HG02678 (cell line): ENCODE data around the gene C3orf18.

Experiments used
- ATAC-seq: cut with Tn5 transposase; IDR thresholded peaks from one replicate; pipeline ENCODE4 v1.9.1; 2021; ENCODE audit warnings: mild to moderate bottlenecking, moderate library complexity; ENCODE audit not compliant: unreplicated experiment

C3orf18 gene

DNA sequence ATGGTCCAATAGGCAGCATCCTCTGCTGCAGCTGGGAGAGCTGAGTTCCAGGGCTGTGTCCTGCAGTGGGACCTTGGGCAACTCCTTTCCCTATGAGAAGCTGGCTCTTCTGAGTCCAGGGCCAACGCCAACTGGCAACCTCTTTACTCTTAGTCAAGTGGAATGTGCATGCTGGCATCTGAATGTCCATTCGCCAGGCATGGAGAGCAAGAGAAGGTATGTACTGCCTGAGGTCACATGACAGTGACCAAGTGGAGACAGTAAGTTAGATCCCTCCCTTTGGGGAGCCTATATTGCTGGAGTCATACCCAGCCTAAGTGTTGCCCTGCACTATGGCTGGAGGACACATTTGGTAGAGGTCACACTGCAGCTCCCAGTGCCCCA is 13.9 kb upstream of the C3orf18 start:
- ATAC-seq, result no peak

DNA sequence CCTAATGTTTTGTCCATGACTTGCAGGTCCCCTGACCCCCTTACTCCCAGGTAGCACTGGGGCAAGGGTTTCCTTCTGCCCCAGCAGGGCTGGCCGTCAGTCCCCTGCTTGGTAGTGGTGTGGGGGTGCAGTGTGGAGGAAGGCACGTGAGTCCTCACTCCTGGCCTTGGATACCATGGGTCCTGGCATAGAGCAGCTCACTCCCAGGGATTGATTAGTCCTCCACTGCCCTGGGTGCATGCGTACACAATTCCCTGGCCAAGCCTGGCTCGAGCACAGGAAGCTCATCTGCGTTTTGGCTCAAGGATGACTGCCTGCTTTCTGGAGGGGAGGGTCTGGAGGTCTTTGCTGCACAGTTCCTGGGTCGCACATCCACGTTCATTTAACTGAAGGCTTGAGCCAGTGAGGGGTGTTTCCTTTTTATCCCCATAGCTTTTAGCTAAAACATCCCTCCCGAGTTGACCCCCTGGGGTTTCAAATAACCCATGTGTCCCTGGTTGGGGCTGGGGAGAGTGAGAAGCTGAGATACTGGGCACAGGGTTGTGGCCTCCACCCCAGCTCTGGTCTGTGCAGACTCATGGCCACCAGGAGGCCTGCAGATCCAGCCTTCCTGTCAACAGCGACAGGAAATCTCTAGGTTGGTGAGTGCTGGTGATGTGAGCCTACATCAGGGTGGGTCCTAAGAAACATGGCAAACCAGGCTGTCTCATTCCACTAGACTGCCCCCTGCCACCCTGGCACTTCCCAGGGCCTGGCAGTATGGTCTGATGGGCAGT is 13.3 kb upstream of the C3orf18 start:
- no peak for ATAC-seq

DNA sequence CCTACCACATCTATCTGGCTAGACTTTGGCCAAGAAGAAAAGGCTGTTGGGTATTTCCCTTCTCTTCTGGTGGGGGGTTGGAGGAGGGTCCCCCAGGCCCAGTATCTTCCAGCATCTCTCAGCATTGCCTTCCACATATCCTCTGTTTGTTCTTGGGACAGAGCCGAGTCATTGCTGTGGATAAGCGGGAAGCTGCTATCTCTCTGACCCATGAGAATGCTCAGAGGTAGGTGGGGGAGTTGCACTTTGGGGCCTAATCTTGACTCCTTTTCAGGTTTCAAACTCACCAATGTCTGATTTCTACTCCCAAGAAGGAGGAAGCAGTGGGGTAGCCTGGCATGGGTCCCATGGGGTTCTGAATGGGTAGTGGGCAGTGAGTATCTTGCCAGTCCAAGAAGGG is 9.8 kb upstream of the C3orf18 start:
- no peak for ATAC-seq

DNA sequence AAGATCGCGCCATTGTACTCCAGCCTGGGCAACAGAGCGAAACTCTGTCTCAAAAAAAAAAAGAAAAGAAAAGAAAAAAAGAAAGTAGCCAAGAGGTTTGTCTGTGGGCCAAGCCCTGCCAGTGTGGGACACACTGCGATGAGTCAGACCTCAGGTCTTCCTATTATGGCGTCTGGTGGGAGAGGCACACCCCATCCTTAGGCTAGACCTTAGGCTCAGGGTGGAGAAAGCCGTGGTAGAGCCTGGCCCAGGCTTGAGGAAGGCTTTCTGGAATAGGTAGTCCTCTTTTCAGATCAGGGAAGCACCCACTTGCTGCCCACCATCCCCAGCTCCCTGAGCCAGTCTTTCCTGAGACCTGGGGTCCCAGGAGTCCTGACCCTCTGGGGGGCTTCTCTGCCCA is 7.8 kb upstream of the C3orf18 start:
- no peak for ATAC-seq

DNA sequence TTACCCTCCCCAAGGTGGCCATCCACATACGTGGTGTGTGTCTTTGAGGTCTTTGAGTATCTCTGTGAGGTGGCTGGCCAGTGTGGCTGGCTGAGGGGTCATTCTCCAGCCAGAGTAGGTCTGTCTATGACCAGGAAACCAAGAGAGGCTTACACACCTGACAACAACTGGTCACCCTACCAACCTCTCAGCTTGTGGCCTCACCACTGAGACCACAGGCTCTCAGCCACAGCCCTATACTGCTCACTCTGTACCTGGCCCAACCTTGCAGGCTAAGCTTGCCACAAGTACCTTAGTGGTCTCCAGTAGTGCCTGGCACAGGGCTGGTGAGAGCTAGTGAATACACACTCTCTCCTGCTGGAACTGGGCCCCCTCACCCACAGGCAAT is 6.9 kb upstream of the C3orf18 start:
- no peak for ATAC-seq

DNA sequence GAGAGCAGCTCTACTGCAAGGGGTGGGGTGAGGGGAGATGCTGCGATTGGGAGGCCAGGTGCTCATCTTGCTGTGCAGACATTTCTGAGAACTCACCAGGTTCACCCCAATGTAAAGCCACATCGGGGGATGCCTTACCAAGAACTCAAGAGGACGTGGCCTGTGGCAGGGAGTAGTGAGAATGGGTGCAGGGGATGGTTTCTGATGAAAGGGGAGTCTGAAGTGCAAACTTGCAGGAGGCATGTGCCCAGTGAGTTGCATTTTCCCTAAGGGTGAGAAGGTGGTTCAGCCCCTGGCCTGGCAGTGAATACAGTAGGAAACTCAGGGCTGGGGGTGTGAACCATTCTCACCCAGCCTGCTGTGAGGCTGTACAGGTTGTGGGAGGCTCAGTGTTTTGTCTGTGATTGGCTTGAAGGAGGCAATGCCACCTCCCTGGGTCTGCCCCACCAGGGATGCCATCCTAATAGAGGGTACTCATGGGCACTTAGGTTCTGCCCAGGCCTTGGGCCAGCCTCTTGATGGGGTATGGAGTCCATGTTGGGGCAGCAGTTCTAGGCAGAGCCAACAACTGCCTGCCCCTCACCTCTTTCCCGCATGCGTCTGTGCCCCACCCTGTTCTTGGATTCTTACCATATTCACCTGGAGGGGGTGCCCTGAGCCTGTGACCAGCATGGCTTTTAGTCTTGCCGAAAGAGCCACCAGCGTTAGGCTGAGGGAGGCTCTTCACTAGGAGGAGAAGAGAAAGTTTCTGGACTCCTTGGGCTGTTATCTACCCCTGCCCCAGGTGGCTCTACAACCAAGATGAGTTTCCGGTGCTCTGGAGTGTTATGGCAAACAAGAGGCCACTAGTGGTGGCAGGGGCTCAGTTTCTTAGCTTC is 6.3 kb upstream of the C3orf18 start:
- ATAC-seq, result no peak

DNA sequence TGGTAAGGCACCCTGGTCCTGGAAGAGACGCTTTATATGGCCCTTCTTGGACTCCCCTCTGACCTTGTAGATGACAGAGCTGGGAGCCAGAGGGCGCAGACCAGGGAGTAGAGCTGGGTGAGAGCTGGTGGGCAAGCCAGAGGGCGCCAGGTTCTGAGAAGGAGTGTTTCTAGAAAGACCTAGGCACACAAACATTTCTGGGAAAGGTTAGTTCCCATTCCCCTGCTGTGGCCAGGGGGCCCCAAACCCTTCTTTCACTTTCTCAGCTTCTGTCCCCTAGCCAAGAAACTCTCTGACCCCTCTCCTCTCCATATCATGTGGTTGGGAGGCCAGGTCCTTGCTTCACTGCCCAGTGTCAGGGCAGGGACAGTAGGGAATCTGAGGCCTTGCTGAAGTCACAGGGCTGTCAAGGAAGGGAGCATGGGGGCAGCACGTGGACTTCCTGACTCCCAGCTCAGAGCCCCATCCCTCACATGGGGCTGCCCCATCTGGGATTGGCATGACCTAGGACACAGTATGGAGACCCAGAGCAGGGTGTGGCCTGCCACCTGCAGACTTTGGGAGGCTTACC is 5.3 kb upstream of the C3orf18 start:
- no peak for ATAC-seq

DNA sequence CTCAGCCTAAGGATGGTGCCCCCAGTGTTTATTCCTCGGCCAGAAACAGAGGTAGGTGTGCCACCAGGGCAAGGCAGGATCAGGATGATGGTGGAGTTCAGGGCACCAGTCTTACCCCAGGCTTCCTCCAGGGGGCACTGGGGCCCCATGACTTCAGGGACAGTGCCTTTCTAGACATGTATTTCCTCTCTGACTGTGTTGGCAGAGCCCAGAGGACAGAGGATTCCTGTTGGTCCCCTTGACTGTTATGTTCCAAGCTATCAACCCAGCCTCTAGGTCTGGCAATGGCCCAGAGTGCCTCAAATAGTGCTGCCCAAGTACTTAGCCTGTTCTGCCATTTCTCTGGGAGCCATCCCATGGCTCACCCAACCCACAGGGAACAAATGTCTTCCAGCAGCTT is 4.6 kb upstream of the C3orf18 start:
- ATAC-seq, result peak; percentile 18

DNA sequence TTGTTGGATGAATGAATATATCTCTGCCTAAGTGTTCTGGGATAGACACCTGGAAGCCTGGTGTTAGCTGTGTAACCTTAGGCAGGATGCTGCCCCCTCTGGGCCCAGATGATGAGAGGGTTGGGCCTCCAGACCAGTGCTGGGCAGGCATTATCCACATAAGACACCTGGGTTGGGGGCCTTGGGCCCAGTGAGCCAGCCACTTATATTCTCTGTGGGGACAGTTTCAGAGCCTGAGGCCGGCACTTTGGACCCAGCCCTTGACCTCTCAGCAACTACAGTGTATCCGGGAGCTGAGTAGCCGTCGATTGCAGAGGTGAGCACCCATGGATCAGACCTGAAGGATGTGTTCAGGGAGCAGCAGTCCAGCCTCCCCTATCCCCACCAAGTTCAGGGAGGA is 3.9 kb upstream of the C3orf18 start:
- no peak for ATAC-seq

DNA sequence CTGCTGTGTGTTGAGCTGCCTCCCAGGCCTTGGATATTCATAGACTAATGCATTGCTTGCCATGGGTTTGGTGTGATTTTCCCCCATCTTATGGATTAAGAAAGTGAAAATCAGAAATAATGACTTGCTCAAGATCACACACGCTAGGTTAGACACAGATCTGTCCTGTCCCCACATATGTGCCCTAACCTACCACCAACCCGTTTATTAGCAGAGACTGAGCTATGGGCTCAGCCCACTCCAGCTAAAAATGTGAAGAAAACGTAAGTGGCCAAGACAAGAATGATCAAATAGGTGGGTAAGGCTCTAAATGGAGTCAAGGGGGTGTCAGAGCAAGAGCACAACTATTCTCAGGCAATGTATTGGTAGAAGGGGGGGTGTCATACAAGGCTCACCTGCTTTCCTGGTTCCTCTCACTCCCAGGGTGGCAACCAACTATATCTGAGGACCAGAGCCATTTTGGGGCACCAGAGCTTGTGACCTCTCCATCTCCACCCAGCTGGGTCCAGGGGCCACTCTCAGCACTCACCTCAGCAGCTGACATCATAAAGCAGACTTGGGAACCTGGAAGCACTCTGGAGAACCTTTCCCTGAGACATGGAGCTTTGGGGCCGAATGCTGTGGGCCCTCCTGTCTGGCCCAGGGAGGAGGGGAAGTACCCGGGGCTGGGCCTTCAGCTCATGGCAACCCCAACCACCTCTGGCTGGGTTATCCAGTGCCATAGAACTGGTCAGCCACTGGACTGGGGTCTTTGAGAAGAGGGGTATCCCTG is 3.1 kb upstream of the C3orf18 start:
- ATAC-seq, result no peak

DNA sequence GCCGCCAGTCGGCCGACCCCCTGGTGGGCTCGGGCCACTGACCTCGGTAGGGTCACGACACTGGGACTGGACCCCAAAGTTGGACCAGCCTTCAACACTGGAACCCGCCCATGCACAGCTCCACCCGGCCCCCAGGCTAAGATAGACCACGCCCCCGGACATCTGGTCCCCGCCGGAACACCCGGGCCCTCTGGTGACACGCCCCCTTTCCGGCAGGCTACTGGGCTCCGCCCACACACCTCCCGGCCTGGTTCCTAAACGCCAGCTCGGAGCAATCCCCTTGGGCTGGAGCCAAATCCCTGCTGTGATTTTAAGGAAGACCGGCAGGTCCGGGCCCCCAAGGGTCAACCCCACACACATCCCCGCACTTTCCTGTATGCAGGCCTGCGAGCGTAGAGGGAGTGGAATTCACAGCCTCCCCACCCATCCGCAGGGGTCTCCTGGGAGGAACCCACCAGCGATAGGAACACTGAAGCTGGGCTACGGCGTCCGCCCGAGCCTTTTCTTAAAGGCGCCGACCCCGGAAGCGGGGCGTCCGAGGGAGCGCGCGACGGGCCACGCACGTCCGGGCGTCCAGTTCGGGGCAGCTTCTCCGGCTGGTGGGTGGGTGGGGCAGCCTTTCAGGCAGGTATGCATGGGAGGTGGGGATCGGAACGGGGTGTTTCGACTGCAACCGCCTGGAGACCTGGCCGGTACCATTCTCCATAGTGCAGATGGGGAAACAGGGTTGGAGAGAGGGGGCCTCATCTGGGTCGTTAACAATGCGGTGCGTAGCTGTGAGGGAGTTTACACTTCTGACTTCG is 1.6 kb upstream of the C3orf18 start, which contains the start of gene HEMK1:
Gene HEMK1 (plus strand): TSS at position 576 of the 803 bp plus-strand sequence. CDS start 1,583 bp downstream, outside the sequence.
- ATAC-seq, result peak; percentile 64

DNA sequence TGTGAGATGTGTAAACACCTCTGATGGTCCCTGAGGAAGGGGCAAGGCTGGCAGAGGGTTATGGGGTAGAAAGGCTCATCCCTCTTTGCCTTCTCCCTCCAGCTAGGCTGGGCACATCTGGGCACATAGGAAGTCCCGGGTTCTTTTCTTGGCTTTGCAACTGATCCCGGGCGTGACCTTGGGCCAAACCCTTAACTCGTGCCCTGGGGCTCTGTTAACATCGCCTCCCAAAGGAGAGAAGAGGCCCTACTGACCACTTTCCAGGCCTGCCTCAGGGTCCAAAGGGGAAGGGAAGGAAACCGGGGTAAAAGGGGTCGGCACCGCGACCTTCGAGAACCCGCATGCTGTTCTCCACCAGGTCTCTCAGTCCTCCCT is 549 bp downstream of the C3orf18 start:
- no peak for ATAC-seq

DNA sequence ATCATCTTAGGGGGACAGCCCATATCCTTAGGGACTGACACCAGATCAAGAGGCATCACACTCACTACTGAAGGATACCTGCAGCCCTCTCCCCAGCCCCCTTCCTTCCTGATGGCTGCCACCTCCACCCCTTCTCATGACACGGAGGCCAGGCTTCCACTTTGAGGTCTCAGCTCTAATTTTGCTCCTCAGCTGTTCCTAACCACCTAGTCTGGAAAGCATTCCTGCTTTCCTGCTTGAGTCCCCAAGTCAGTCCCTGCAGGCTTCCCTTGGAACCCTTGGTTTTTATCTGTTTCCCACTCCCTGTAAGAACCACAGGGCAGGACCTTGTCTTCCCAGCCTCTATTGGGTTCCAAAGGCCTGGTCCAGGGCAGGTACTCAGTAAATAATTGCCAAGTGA is 3.2 kb downstream of the C3orf18 start:
- no peak for ATAC-seq

DNA sequence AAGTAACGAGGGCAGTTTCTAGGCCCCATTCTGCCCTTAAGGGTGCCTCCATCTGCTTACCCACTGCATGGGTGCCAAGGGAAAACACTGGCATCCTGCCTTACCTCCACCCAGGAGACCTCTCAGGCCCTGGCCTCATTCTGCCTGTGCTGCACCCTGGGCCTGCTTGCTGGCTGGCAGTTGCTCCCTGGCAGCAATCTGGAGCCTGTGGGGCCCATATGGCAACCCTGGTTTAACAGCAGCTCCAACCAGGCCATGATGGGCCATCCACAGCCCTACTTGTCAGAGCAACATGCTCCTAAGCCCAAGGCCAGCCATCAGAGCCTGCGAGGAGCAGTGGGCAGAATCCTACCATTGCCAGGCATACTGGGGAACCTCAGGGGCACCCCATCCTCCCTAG is 3.7 kb downstream of the C3orf18 start:
- ATAC-seq, result no peak

DNA sequence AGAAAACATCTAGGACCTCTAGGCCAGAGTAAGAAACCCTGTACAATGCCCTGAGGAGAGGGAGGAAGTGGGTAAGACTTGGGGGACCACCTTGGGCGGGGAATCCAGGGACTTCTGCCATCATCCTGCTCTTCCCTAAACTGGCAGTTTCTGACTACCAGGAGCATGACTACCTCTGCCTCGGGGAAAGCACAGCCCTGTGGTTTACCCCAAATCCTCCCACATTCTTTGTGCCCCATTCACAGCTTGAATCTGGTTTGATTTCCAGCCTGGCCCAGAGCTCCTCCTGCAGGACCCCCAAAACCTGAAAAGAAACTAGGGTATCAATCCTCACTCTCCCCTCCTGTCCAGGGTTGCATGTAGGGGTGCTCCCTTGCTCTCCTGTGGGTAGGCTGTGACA is 4.7 kb downstream of the C3orf18 start:
- no peak for ATAC-seq

DNA sequence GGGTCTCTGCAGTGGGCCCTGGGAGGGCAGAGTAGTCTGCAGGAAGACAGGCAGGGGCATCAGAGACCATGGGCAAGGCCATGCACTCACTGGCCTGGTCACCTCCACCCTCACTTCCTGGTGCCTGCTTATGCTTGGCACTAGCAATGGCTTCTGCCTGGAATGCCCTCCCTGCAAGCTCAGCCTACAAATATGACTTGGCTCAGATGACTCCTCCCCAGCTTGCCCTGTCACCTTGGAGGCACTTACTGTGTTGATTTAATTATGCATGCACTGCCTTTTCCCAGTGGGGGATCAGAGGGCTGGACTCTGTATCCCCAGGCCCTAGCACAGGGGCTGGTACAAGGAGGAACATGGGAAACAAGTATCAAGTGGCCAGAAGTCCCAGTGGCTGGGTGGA is 7.8 kb downstream of the C3orf18 start:
- ATAC-seq, result no peak

DNA sequence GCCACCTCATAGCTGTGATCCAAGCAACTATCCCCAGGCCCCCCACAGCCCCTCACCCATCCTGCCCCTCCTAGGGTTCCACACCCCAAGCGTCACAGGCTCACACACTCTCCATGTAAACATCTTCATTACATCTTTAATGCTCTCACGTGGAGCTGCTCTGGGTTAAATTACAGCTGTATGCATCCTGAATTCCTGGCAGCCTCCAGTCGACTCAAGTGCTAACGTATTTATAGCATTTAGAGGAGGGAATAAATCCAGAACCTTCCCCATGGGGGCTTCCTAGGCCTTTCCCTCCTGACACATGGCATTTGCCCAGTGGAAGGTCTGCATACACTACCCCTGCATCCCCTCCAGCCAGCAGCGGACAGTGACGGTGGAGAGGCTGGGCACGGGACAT is 9.6 kb downstream of the C3orf18 start:
- ATAC-seq, result no peak

DNA sequence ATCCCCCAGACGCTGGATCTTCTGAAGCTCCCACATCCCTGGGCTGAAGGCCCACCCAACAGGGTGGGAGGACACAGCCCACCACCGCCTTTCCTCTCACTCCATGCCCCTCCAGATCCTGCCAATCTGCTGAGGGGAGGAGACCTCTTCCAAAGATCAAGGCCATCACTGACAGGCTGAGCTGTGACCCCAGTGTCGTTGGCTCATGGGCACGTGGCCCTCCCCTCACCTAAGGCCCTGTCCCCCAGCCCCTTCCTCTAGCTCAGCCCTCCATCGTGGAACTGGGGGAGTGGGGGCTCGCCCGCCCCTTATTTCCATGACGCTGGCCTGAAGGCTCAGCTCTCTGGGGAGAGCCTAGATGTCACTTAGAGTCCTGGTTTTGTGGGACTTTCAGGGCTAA is 10.4 kb downstream of the C3orf18 start:
- ATAC-seq, result no peak

DNA sequence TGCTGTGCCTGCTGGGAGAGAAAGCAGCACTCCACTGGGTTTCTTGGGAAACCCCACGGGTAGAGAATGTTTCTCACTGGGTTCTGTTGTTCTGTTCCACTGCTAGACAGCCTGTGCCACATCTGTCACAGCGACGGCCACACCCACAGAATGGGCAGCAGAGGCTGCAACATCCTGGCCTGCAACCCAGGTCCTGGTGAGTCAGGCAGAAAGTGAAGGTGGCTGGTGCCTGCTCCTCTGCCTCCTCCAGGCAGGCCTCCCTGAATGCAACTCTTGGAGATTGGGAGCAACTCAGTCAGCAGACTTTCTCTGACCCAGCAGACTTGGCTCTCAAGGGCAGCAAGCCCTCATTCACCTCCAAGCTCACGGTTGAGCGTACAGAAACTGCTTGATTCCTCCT is 13.0 kb downstream of the C3orf18 start:
- no peak for ATAC-seq

DNA sequence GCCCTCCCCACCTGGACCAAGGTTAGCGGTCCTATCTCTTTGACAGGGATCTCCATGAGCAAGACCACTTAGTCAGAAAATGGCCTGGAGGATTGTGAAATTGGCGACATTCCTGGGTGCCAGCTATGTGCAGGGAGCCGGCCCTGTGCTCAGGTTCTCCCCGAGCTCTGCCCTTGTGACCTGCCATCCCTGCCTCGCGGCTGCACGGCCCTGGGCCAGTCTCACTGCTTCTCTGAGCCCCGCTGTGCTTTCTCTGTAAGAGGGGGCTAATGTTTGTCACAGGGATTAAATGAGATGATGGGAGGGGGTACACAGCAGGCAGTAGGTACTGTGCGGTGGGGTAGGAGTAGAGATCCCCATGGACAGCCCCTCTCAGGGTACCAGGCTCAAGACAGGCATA is 14.9 kb downstream of the C3orf18 start:
- ATAC-seq, result no peak
